ENCODE data around the gene CCDC69.
"Not testable (repeated sequence)": the region's sequence is repeated elsewhere in the genome, so short reads cannot be mapped to it uniquely, and the experiment has no call there.

Gene CCDC69

DNA sequence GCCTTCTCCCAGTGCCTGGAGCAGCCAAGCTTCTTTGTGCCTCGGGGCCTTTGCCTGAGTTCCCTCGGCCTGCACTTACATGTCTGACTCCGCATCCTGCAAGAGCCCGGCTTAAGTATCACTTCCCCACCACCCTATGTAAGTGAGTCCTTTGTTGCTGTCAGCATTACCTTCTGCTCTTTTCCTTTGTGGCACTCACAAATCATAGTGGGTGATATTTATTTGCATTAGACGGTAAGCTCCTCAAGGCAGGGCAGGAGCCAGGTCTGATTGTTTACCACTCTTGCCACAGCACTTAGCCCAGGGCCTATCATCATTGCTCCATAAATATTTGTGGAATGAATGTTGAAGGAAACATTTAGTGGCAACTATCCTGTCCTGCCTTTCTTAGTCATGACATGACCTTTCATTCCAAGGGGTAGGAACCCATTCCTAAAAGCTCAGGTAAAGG, 33.9 kb upstream of the CCDC69 start:
- Histone ChIP-seq H3K4me1 (ENCODE audit: control insufficient read depth in 2 of 2, insufficient read depth in 2 of 2, low read length in 2 of 2) (peaks cover 12 to 16% of the 10 kb centered on the region in 2 donors), H3K9ac (ENCODE audit: low read depth in 1 of 2, low read length in 2 of 2) (no peak overlapping the region), H3K27ac (ENCODE audit: low read depth in 2 of 2, low read length in 2 of 2) (peak overlapping the region in 1 of 2 donors; percentile 50), H3K9me3 (ENCODE audit: control insufficient read depth in 2 of 2, low read length in 2 of 2) (no peaks in the 10 kb centered on the region), H3K4me3 (ENCODE audit: low read length in 2 of 2) (no peak overlapping the region), H3K27me3 (ENCODE audit: control insufficient read depth in 2 of 2, insufficient read depth in 2 of 2, low read length in 2 of 2) (no peaks in the 10 kb centered on the region), H3K36me3 (ENCODE audit: control insufficient read depth in 2 of 2, insufficient read depth in 2 of 2, low read length in 2 of 2) (peaks cover 0 to 7% of the 10 kb centered on the region in 2 donors)

DNA sequence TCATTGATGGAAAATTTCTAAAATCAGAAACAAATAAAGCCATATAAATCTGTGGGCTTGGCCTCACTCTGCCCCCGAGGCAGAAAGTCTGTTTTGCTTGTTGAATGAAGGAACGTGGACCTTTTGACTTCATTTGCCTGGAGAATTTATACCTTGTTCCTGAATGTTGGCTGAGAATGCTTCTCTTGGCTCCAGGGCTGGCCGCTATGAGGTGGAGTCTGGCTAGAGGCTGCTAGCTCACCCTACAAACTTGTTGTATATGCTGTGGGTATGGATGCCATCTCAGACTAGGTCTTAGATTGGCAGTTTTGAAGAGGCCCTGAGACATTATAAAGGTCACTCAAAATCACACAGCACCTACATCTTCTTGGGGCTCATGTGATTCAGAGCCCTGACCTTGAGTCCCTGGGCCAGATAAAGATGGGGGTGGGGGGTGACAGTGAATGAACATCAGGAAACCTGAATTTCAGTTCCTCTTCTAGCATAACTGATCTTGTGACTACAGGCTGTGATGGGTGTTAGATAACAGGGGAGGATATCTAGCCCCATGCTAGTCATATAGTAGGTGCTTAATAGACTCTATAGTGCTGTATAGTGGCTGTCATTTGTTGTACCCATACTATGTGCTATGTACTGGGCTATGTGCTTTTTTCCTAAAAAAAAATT, 31.9 kb upstream of the CCDC69 start:
- H3K36me3 ChIP-seq (ENCODE audit: control insufficient read depth in 2 of 2, insufficient read depth in 2 of 2, low read length in 2 of 2) = peaks cover 0 to 4% of the 10 kb centered on the region in 2 donors
- peak overlapping the region in 1 of 2 donors; percentile 28 for H3K4me3 ChIP-seq (ENCODE audit: low read length in 2 of 2)
- peaks cover 12 to 19% of the 10 kb centered on the region in 2 donors for H3K4me1 ChIP-seq (ENCODE audit: control insufficient read depth in 2 of 2, insufficient read depth in 2 of 2, low read length in 2 of 2)
- H3K27ac ChIP-seq (ENCODE audit: low read depth in 2 of 2, low read length in 2 of 2) = no peak overlapping the region
- H3K27me3 ChIP-seq (ENCODE audit: control insufficient read depth in 2 of 2, insufficient read depth in 2 of 2, low read length in 2 of 2) = no peaks in the 10 kb centered on the region
- no peak overlapping the region for H3K9ac ChIP-seq (ENCODE audit: low read depth in 1 of 2, low read length in 2 of 2)
- no peaks in the 10 kb centered on the region for H3K9me3 ChIP-seq (ENCODE audit: control insufficient read depth in 2 of 2, low read length in 2 of 2)

DNA sequence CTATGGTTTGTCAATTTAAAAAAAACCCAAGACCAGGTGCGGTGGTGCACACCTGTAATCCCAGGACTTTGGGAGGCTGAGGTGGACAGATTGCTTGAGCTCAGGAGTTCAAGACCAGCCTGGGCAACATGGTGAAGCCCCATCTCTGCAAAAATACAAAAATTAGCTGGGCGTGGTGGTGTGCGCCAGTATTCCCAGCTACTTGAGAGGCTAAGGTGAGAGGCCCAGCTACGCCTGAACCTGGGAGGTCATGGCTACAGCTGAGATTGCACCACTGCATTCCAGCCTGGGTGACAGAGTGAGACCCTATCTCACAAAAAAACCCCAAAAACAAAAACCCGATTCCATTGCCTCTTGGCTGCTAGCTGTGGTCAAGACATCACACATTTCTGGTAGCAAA, 31.1 kb upstream of the CCDC69 start:
- not testable (repeated sequence) for H3K9me3 ChIP-seq (ENCODE audit: control insufficient read depth in 2 of 2, low read length in 2 of 2); H3K9ac ChIP-seq (ENCODE audit: low read depth in 1 of 2, low read length in 2 of 2); H3K27ac ChIP-seq (ENCODE audit: low read depth in 2 of 2, low read length in 2 of 2); H3K36me3 ChIP-seq (ENCODE audit: control insufficient read depth in 2 of 2, insufficient read depth in 2 of 2, low read length in 2 of 2); H3K27me3 ChIP-seq (ENCODE audit: control insufficient read depth in 2 of 2, insufficient read depth in 2 of 2, low read length in 2 of 2)
- peak overlapping the region in 1 of 2 donors; percentile 93 for H3K4me3 ChIP-seq (ENCODE audit: low read length in 2 of 2)
- peaks cover 12 to 19% of the 10 kb centered on the region in 2 donors for H3K4me1 ChIP-seq (ENCODE audit: control insufficient read depth in 2 of 2, insufficient read depth in 2 of 2, low read length in 2 of 2)

DNA sequence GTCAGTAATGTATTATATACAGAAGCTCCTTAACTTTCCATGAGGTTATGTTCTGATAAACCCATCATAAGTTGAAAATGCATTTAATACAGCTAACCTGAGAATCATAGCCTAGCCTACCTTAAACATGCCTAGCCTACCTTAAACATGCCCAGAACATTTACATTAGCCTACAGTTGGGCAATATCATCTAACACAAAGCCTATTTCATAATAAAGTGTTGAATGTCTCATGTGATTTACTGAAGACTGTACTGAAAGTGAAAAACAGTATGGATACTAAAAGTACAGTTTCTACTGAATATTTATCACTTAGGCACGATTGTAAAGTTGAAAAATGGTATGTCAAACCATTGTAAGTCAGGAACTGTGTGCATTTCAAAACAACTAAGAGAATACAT, 30.7 kb upstream of the CCDC69 start:
- Histone ChIP-seq H3K9ac (ENCODE audit: low read depth in 1 of 2, low read length in 2 of 2) (no peak overlapping the region), H3K9me3 (ENCODE audit: control insufficient read depth in 2 of 2, low read length in 2 of 2) (no peaks in the 10 kb centered on the region), H3K27ac (ENCODE audit: low read depth in 2 of 2, low read length in 2 of 2) (no peak overlapping the region), H3K4me1 (ENCODE audit: control insufficient read depth in 2 of 2, insufficient read depth in 2 of 2, low read length in 2 of 2) (peaks cover 12 to 19% of the 10 kb centered on the region in 2 donors), H3K36me3 (ENCODE audit: control insufficient read depth in 2 of 2, insufficient read depth in 2 of 2, low read length in 2 of 2) (no peaks in the 10 kb centered on the region), H3K27me3 (ENCODE audit: control insufficient read depth in 2 of 2, insufficient read depth in 2 of 2, low read length in 2 of 2) (no peaks in the 10 kb centered on the region), H3K4me3 (ENCODE audit: low read length in 2 of 2) (peak overlapping the region in 1 of 2 donors; percentile 93)

DNA sequence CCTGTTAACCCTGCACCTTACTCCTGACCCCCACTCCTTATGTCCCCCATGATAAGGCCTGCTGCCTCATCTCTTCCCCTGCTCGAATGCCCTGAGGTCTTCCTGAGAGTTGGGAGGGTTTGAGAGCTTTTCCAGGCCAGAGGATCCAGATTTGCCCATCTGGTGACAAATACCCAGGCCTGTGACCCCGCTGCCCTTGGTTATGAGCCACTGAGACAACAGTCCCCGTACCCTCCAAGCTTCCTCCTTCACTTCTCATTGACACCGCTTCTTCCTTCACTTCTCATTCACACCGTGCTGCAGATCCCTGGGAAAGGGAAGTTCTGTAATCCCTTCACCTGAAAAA, 29.7 kb upstream of the CCDC69 start:
- H3K4me1 ChIP-seq (ENCODE audit: control insufficient read depth in 2 of 2, insufficient read depth in 2 of 2, low read length in 2 of 2) = peaks cover 12 to 19% of the 10 kb centered on the region in 2 donors
- peak overlapping the region; percentile 33 to 84 for H3K27ac ChIP-seq (ENCODE audit: low read depth in 2 of 2, low read length in 2 of 2)
- no peaks in the 10 kb centered on the region for H3K27me3 ChIP-seq (ENCODE audit: control insufficient read depth in 2 of 2, insufficient read depth in 2 of 2, low read length in 2 of 2)
- H3K9ac ChIP-seq (ENCODE audit: low read depth in 1 of 2, low read length in 2 of 2) = peak overlapping the region; percentile 75 to 83
- H3K9me3 ChIP-seq (ENCODE audit: control insufficient read depth in 2 of 2, low read length in 2 of 2) = no peaks in the 10 kb centered on the region
- peak overlapping the region; percentile 93 to 95 for H3K4me3 ChIP-seq (ENCODE audit: low read length in 2 of 2)
- H3K36me3 ChIP-seq (ENCODE audit: control insufficient read depth in 2 of 2, insufficient read depth in 2 of 2, low read length in 2 of 2) = no peaks in the 10 kb centered on the region

DNA sequence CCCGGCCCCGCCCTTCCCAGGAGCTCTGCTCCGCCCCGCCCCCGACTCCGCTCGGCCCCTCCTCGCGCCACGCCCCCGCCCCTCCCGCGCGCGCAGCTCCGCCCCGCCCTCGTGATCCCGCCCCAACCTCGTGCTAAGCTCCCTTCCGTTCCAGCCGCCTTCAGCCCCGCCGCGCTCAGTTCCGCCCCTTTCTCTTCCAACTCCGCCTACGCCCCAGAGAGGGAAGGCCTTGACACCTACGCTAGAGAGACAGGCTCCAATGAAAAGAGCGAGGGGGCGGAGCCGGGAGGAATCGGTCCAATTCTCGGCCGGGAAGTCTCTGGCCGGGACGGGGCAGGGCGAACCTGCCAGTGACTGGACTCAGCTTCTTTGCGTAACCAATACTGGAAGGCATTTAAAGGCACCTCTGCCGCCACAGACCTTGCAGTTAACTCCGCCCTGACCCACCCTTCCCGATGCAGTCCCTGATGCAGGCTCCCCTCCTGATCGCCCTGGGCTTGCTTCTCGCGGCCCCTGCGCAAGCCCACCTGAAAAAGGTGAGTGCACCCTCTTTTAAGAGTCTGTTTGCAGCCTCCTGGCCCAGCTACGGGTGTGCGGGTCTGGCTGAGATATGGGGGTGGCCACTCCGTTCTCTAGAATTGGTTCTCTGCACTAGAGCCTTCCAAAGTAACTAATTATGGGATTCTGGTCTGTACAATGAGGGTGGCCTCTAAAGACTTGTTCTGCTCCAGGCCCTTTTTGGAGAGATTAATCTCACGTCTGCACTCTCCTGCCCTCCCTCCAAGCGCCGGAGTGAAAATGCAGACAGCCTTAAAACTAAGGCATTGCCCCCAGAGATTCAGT, 29.1 kb upstream of the CCDC69 start, which contains the start of gene GM2A:
Gene GM2A, plus strand, starts transcription at position 424 of the 843 bp plus-strand sequence. Its CDS starts 32 bp downstream, at position 456.
- Histone ChIP-seq H3K36me3 (ENCODE audit: control insufficient read depth in 2 of 2, insufficient read depth in 2 of 2, low read length in 2 of 2) (no peaks in the 10 kb centered on the region), H3K9ac (ENCODE audit: low read depth in 1 of 2, low read length in 2 of 2) (peak within 1 kb of the TSS; percentile 75 to 83), H3K4me1 (ENCODE audit: control insufficient read depth in 2 of 2, insufficient read depth in 2 of 2, low read length in 2 of 2) (peaks cover 9 to 19% of the 10 kb centered on the region in 2 donors), H3K27me3 (ENCODE audit: control insufficient read depth in 2 of 2, insufficient read depth in 2 of 2, low read length in 2 of 2) (no peaks in the 10 kb centered on the region), H3K9me3 (ENCODE audit: control insufficient read depth in 2 of 2, low read length in 2 of 2) (no peaks in the 10 kb centered on the region), H3K27ac (ENCODE audit: low read depth in 2 of 2, low read length in 2 of 2) (peak within 1 kb of the TSS; percentile 58 to 84), H3K4me3 (ENCODE audit: low read length in 2 of 2) (peak within 1 kb of the TSS; percentile 93 to 95)

DNA sequence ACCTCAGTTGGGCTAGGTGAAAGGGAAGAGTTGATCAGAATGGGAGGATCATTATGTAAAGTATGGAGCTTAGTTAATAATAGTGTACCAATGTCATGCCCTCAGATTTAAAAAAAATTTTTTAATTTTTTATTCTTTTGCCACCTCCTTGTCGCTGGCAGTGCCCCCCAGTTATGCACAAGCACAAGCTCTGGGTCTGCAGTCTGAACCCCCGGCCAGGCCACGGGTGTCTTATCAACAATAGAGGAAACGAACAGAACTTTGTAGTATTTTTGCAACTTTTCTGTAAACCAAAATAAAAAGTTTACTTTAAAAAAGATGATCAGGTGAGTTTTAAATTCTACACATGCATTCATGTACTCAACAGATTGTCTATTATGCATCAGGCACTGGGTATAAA, 27.7 kb upstream of the CCDC69 start:
- Histone ChIP-seq H3K27me3 (ENCODE audit: control insufficient read depth in 2 of 2, insufficient read depth in 2 of 2, low read length in 2 of 2) (no peaks in the 10 kb centered on the region), H3K27ac (ENCODE audit: low read depth in 2 of 2, low read length in 2 of 2) (no peak overlapping the region), H3K4me1 (ENCODE audit: control insufficient read depth in 2 of 2, insufficient read depth in 2 of 2, low read length in 2 of 2) (peaks cover 8 to 19% of the 10 kb centered on the region in 2 donors), H3K9ac (ENCODE audit: low read depth in 1 of 2, low read length in 2 of 2) (no peak overlapping the region), H3K4me3 (ENCODE audit: low read length in 2 of 2) (no peak overlapping the region), H3K9me3 (ENCODE audit: control insufficient read depth in 2 of 2, low read length in 2 of 2) (no peaks in the 10 kb centered on the region), H3K36me3 (ENCODE audit: control insufficient read depth in 2 of 2, insufficient read depth in 2 of 2, low read length in 2 of 2) (no peaks in the 10 kb centered on the region)

DNA sequence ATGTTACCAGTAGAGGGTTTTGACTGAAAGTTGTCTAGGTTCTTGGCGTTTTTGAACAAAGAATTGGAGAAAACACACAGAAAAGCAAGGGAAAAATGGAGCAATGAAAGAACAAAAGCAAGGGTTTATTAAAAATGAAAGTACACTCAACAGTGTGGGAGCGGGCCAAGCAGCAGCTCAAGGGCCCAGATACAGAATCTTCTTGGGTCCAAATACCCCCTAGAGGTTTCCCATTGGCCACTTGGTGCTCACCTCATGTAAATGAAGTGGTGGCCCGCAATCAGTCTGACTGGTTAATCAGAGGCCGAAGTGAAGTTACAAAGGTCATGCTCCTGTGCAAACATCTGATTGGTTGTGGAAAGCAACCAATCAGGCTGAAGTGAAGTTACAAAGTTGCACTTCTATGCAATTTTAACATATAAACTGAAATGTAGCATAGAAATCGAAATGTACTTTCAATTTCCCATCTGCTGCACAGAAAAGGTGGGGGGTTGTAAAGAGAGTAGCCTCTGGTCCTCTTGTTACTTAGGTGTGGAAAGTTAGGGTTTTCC, 27.2 kb upstream of the CCDC69 start:
- no peak overlapping the region for H3K27ac ChIP-seq (ENCODE audit: low read depth in 2 of 2, low read length in 2 of 2)
- H3K9ac ChIP-seq (ENCODE audit: low read depth in 1 of 2, low read length in 2 of 2) = no peak overlapping the region

DNA sequence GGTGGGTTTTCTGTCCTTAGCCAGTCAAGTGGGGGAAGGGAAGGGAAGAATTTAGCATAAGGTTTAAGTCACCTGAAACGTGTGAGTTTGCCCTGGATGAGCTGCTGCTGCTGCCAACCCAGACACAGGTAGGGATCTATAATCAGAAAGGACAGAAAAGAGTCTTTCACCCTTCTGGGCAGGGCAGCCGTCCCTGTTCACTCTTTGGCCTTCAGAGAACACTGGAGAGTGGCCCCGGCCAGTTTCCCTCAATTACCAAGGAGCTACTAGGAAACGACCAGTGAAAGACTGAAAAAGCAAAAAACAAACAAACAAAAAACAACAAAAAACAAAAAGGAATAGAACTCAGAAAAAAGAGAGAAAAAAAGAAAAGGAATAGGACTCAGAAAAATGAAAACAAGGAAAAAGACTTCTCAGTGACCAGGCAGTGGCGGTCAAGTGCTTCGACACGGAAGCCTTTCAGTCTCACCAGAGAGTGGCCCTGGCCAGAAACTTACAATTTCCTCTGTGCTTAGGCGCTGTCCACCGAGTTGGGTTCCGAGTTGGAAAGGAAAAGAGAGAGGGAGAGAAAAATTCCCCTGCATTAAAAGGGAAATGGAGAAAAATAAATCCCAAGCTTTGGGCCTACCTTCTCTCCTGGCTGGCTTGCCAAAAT, 26.6 kb upstream of the CCDC69 start:
- no peaks in the 10 kb centered on the region for H3K27me3 ChIP-seq (ENCODE audit: control insufficient read depth in 2 of 2, insufficient read depth in 2 of 2, low read length in 2 of 2)
- peak overlapping the region in 1 of 2 donors; percentile 10 for H3K9ac ChIP-seq (ENCODE audit: low read depth in 1 of 2, low read length in 2 of 2)
- H3K4me3 ChIP-seq (ENCODE audit: low read length in 2 of 2) = no peak overlapping the region
- no peak overlapping the region for H3K27ac ChIP-seq (ENCODE audit: low read depth in 2 of 2, low read length in 2 of 2)
- peaks cover 8 to 16% of the 10 kb centered on the region in 2 donors for H3K4me1 ChIP-seq (ENCODE audit: control insufficient read depth in 2 of 2, insufficient read depth in 2 of 2, low read length in 2 of 2)
- no peaks in the 10 kb centered on the region for H3K9me3 ChIP-seq (ENCODE audit: control insufficient read depth in 2 of 2, low read length in 2 of 2)
- H3K36me3 ChIP-seq (ENCODE audit: control insufficient read depth in 2 of 2, insufficient read depth in 2 of 2, low read length in 2 of 2) = no peaks in the 10 kb centered on the region

More for the DNA sequence above, 27.2 kb upstream of the CCDC69 start:
- peaks cover 8 to 19% of the 10 kb centered on the region in 2 donors for H3K4me1 ChIP-seq (ENCODE audit: control insufficient read depth in 2 of 2, insufficient read depth in 2 of 2, low read length in 2 of 2)
- no peaks in the 10 kb centered on the region for H3K36me3 ChIP-seq (ENCODE audit: control insufficient read depth in 2 of 2, insufficient read depth in 2 of 2, low read length in 2 of 2)
- no peaks in the 10 kb centered on the region for H3K27me3 ChIP-seq (ENCODE audit: control insufficient read depth in 2 of 2, insufficient read depth in 2 of 2, low read length in 2 of 2)
- peak overlapping the region in 1 of 2 donors; percentile 20 for H3K4me3 ChIP-seq (ENCODE audit: low read length in 2 of 2)
- H3K9me3 ChIP-seq (ENCODE audit: control insufficient read depth in 2 of 2, low read length in 2 of 2) = no peaks in the 10 kb centered on the region

All from mucosa of rectum (tissue), 2 donors.